22Rv1 (cell line): ENCODE measurements around the gene TMEM170A.

Source experiments
- CTCF ChIP-seq: fragments of 450-650 bp; IDR thresholded peaks from 2 replicates; pipeline ENCODE4 v1.5.1; 2017; ENCODE audit warnings: mild to moderate bottlenecking
- ZFX ChIP-seq: fragments of 450-650 bp; IDR thresholded peaks from 2 replicates; pipeline ENCODE4 v1.6.1; 2017; ENCODE audit warnings: antibody characterized with exemption, borderline replicate concordance

GRCh38 chr16:75455677-75456076 is 8.8 kb downstream of the TMEM170A start:
- TF ChIP-seq CTCF (no peak), ZFX (no peak)
